Neural cell (in vitro differentiated cells): ENCODE results near the gene DHFR2.

Source experiments
- CTCF ChIP-seq: fragments of 450-650 bp; IDR thresholded peaks from 2 replicates; pipeline ENCODE4 v1.5.1; 2014; ENCODE audit warnings: antibody characterized with exemption, mild to moderate bottlenecking, moderate library complexity; ENCODE audit not compliant: poor library complexity, severe bottlenecking
- EZH2 ChIP-seq: fragments of 200-600, 300-800 bp; shearing (Covaris generic), sonication (generic); IDR thresholded peaks from 2 replicates; pipeline ENCODE4 v1.6.1; 2014; ENCODE audit warnings: antibody characterized with exemption, low read length, borderline replicate concordance, mild to moderate bottlenecking; ENCODE audit not compliant: insufficient read depth, poor library complexity, severe bottlenecking
- MXI1 ChIP-seq: fragments of 450-650 bp; conservative IDR thresholded peaks from 2 replicates; pipeline ENCODE4 v1.6.1; 2014; ENCODE audit warnings: antibody characterized with exemption, mild to moderate bottlenecking; ENCODE audit not compliant: poor library complexity, severe bottlenecking
- SMC3 ChIP-seq: fragments of 450-650 bp; conservative IDR thresholded peaks from 2 replicates; pipeline ENCODE4 v1.6.1; 2014; ENCODE audit warnings: antibody characterized with exemption, mild to moderate bottlenecking, moderate library complexity; ENCODE audit not compliant: poor library complexity

DNA sequence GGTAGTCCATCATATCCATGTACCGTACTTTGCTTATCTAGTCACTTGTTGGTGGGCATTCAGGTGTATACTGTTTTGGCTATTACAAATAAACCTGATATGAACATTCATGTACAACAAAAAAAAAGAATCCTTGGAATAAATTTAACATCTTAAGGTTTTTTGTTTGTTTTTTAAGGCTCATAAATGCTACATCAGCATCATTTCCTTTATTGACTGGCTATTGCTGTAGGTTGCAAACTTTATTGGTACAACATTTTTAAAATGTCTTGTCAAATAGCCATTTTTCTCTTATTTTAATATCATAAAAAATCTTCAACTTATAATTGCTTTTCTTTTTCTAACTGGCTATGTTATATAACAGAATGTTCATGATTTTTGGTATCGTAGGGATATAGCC, 16.2 kb downstream of the DHFR2 start:
- TF ChIP-seq CTCF (no peak), MXI1 (no peak), SMC3 (no peak), EZH2 (no peak)
